IMR-90 (cell line): ENCODE data around the gene LCAT. TPM values are rescaled to one million over a fixed set of nuclear protein-coding genes. Genes with fewer than 3 reads are reported as not detected.

ENCODE experiments used
- ATAC-seq: fragments of 200-7000 bp; cut with Tn5 transposase; 2 replicates; pipeline ENCODE4 v1.9.1; 2020; ENCODE audit warnings: low read depth, mild to moderate bottlenecking, moderate library complexity
- BruUV-seq: library from RNA; stranded (reverse); fragments of 400-500 nt; replicated peaks from 2 replicates; lab custom pipeline; 2021; lab: Mats Ljungman, UMichigan
- CTCF ChIA-PET: fragments of 300-600 bp; formaldehyde crosslinking; extraction: SDS; loops from one replicate; lab custom pipeline; 2021; ENCODE audit warnings: antibody characterized with exemption; lab: Yijun Ruan, JAX
- POLR2A ChIA-PET: fragments of 300-600 bp; sonication (Branson Sonifier 250); formaldehyde crosslinking; loops from one replicate; lab custom pipeline; 2022; ENCODE audit warnings: antibody characterized with exemption; ENCODE audit not compliant: unreplicated experiment; lab: Charles Lee
- DNase-seq: peaks from one replicate; pipeline ENCODE4 v3.0.0; 2013
- H2AFZ ChIP-seq: replicated peaks from 2 replicates; pipeline ENCODE3; 2013; ENCODE audit warnings: low read length, mild to moderate bottlenecking; ENCODE audit not compliant: poor library complexity
- H2AK5ac ChIP-seq: 2 replicates; pipeline ENCODE4 v1.6.1; 2013; ENCODE audit warnings: low read depth, low read length, inconsistent platforms
- H2AK9ac ChIP-seq: replicated peaks from 2 replicates; pipeline ENCODE3; 2013; ENCODE audit warnings: mild to moderate bottlenecking, low read depth, low read length, moderate library complexity; ENCODE audit not compliant: poor library complexity
- H2BK120ac ChIP-seq: 2 replicates; pipeline ENCODE4 v1.6.1; 2013; ENCODE audit warnings: low read depth, low read length, inconsistent platforms
- H2BK15ac ChIP-seq: 3 replicates; pipeline ENCODE4 v1.6.1; 2013; ENCODE audit warnings: low read depth, low read length, inconsistent platforms
- H2BK20ac ChIP-seq: 2 replicates; pipeline ENCODE4 v1.6.1; 2013; ENCODE audit warnings: low read depth, mild to moderate bottlenecking, inconsistent platforms, low read length, moderate library complexity
- H2BK5ac ChIP-seq: 2 replicates; pipeline ENCODE4 v1.6.1; 2013; ENCODE audit warnings: mild to moderate bottlenecking, low read depth, low read length, inconsistent platforms; ENCODE audit not compliant: poor library complexity, severe bottlenecking
- H3K14ac ChIP-seq: replicated peaks from 2 replicates; pipeline ENCODE4 v1.6.1; 2013; ENCODE audit warnings: low read depth, low read length, inconsistent platforms
- H3K18ac ChIP-seq: 2 replicates; pipeline ENCODE4 v1.6.1; 2013; ENCODE audit warnings: low read depth, low read length, control low read depth
- H3K23ac ChIP-seq: 2 replicates; pipeline ENCODE4 v1.6.1; 2013; ENCODE audit warnings: low read depth, low read length, inconsistent platforms
- H3K27ac ChIP-seq: 2 replicates; pipeline ENCODE4 v1.5.1; 2013; ENCODE audit warnings: mild to moderate bottlenecking, control low read depth, low read length; ENCODE audit not compliant: insufficient read depth
- H3K27me3 ChIP-seq: 2 replicates; pipeline ENCODE4 v1.6.1; 2013; ENCODE audit warnings: low read length; ENCODE audit not compliant: control insufficient read depth, insufficient read depth
- H3K36me3 ChIP-seq: 2 replicates; pipeline ENCODE4 v1.6.1; 2013; ENCODE audit warnings: low read length, mixed read lengths; ENCODE audit not compliant: control insufficient read depth, insufficient read depth
- H3K4ac ChIP-seq: 2 replicates; pipeline ENCODE4 v1.6.1; 2013; ENCODE audit warnings: low read depth, low read length, inconsistent platforms
- H3K4me1 ChIP-seq: 2 replicates; pipeline ENCODE4 v1.6.1; 2013; ENCODE audit warnings: low read length, mixed read lengths; ENCODE audit not compliant: control insufficient read depth, insufficient read depth
- H3K4me2 ChIP-seq: 2 replicates; pipeline ENCODE4 v1.6.1; 2013; ENCODE audit warnings: low read depth, mild to moderate bottlenecking, control low read depth, low read length, moderate library complexity
- H3K4me3 ChIP-seq: 2 replicates; pipeline ENCODE4 v1.5.1; 2013; ENCODE audit warnings: low read depth, mild to moderate bottlenecking, control low read depth, low read length, moderate library complexity; ENCODE audit not compliant: insufficient read depth
- H3K56ac ChIP-seq: 2 replicates; pipeline ENCODE4 v1.6.1; 2013; ENCODE audit warnings: low read length, inconsistent platforms; ENCODE audit not compliant: insufficient read depth; ENCODE audit errors: extremely low read depth
- H3K79me1 ChIP-seq, 2 experiments: 2 replicates each; pipeline ENCODE4 v1.6.1; 2013; ENCODE audit warnings: low read length in 2 of 2, inconsistent platforms in 1 of 2, low read depth in 1 of 2
- H3K9ac ChIP-seq: 2 replicates; pipeline ENCODE4 v1.6.1; 2013; ENCODE audit warnings: low read depth, low read length, control low read depth
- H3K9me1 ChIP-seq: 2 replicates; pipeline ENCODE4 v1.6.1; 2013; ENCODE audit warnings: low read length, inconsistent platforms; ENCODE audit not compliant: insufficient read depth
- H3K9me3 ChIP-seq: 2 replicates; pipeline ENCODE4 v1.6.1; 2013; ENCODE audit warnings: low read length; ENCODE audit not compliant: control insufficient read depth, insufficient read depth
- H4K20me1 ChIP-seq: 2 replicates; pipeline ENCODE4 v1.6.1; 2013; ENCODE audit warnings: low read length, inconsistent platforms; ENCODE audit not compliant: insufficient read depth
- H4K5ac ChIP-seq: 2 replicates; pipeline ENCODE4 v1.6.1; 2013; ENCODE audit warnings: mild to moderate bottlenecking, low read depth, low read length, control low read depth
- H4K8ac ChIP-seq, 2 experiments: 2 replicates each; pipeline ENCODE4 v1.6.1; 2013; ENCODE audit warnings: low read depth in 2 of 2, low read length in 2 of 2, control low read depth in 1 of 2, inconsistent platforms in 1 of 2
- H4K91ac ChIP-seq: 2 replicates; pipeline ENCODE4 v1.6.1; 2013; ENCODE audit warnings: low read depth, low read length, inconsistent platforms; ENCODE audit not compliant: insufficient read depth
- BHLHE40 ChIP-seq: fragments of 150-350 bp; IDR thresholded peaks from 2 replicates; pipeline ENCODE4 v1.6.1; 2016; ENCODE audit warnings: mild to moderate bottlenecking, low read depth, low read length
- CEBPB ChIP-seq: IDR thresholded peaks from 2 replicates; pipeline ENCODE4 v1.6.1; 2012; ENCODE audit warnings: low read depth, low read length, improper control_type of control experiment
- CHD1 ChIP-seq: IDR thresholded peaks from 2 replicates; pipeline ENCODE4 v1.6.1; 2012; ENCODE audit warnings: low read depth, low read length, improper control_type of control experiment
- ELK1 ChIP-seq: fragments of 150-350 bp; IDR thresholded peaks from 2 replicates; pipeline ENCODE4 v1.6.1; 2016; ENCODE audit warnings: low read depth, mild to moderate bottlenecking, low read length, moderate library complexity, borderline replicate concordance
- FOS ChIP-seq: fragments of 150-350 bp; IDR thresholded peaks from 2 replicates; pipeline ENCODE4 v1.6.1; 2016; ENCODE audit warnings: low read depth, low read length
- MAFK ChIP-seq: IDR thresholded peaks from 2 replicates; pipeline ENCODE4 v1.6.1; 2012; ENCODE audit warnings: low read depth, low read length, improper control_type of control experiment
- MAZ ChIP-seq: IDR thresholded peaks from 2 replicates; pipeline ENCODE4 v1.6.1; 2012; ENCODE audit warnings: low read depth, mild to moderate bottlenecking, low read length, improper control_type of control experiment, moderate library complexity, borderline replicate concordance
- MXI1 ChIP-seq: IDR thresholded peaks from 2 replicates; pipeline ENCODE4 v1.6.1; 2012; ENCODE audit warnings: low read depth, mild to moderate bottlenecking, low read length, moderate library complexity, borderline replicate concordance
- NFE2L2 ChIP-seq: fragments of 150-350 bp; IDR thresholded peaks from 2 replicates; pipeline ENCODE4 v1.6.1; 2016; ENCODE audit warnings: low read depth, mild to moderate bottlenecking, low read length
- POLR2A ChIP-seq: IDR thresholded peaks from 2 replicates; pipeline ENCODE4 v1.6.1; 2012; ENCODE audit warnings: mild to moderate bottlenecking, low read depth, low read length
- RAD21 ChIP-seq: IDR thresholded peaks from 2 replicates; pipeline ENCODE4 v1.6.1; 2012; ENCODE audit warnings: low read length, improper control_type of control experiment
- RCOR1 ChIP-seq: IDR thresholded peaks from 2 replicates; pipeline ENCODE4 v1.6.1; 2012; ENCODE audit warnings: mild to moderate bottlenecking, low read length, improper control_type of control experiment; ENCODE audit not compliant: insufficient replicate concordance
- RFX5 ChIP-seq: IDR thresholded peaks from 2 replicates; pipeline ENCODE4 v1.8.0; 2012; ENCODE audit warnings: low read depth, mild to moderate bottlenecking, low read length, moderate library complexity
- SMC3 ChIP-seq: fragments of 150-350 bp; IDR thresholded peaks from 2 replicates; pipeline ENCODE4 v1.6.1; 2016; ENCODE audit warnings: low read depth, mild to moderate bottlenecking, antibody characterized with exemption, low read length, moderate library complexity
- WGBS, 2 experiments: methylation state at CpG; one replicate each; pipeline versions ENCODE4 v1.1.5 to v1.1.7; 2013; ENCODE audit warnings: missing lambda C conversion rate in 2 of 2; ENCODE audit not compliant: insufficient read length in 1 of 2; ENCODE audit errors: extremely low coverage in 2 of 2; 5-methylcytosine and 5-hydroxymethylcytosine counted together
- dilution Hi-C: fragments of 300-500 bp; cut with HindIII; formaldehyde crosslinking; loops from one replicate; pipeline ENCODE4 v1.14.3; 2018; ENCODE audit warnings: low sequenced_read_pairs; ENCODE audit not compliant: unreplicated experiment
- in situ Hi-C: fragments of 300-500 bp; cut with MboI; formaldehyde crosslinking; loops from 3 replicates; pipeline ENCODE4 v1.14.3; 2019; ENCODE audit warnings: low sequenced_read_pairs, inconsistent platforms, mixed read lengths
- intact Hi-C: fragments of 100-400 bp; cut with micrococcal nuclease; formaldehyde crosslinking; loops from 2 replicates; pipeline ENCODE4 v1.10.0; 2022
- polyA plus RNA-seq, 3 experiments: library from polyadenylated mRNA; depleted of rRNA; stranded (reverse); fragments of >200 nt; gene quantifications; 2 replicates each; pipeline ENCODE4 v1.2.3, GENCODE V29; 2012; ENCODE audit warnings: low replicate concordance in 1 of 3
- total RNA-seq: library from RNA; depleted of rRNA; stranded (reverse); fragments of >200 nt; gene quantifications from 2 replicates; pipeline ENCODE4 v1.2.3, GENCODE V29; 2012
- TF ChIP-seq, protein P1 (sequence below): conservative IDR thresholded peaks from 2 replicates; pipeline ENCODE4 v1.5.1; 2012; ENCODE audit warnings: mild to moderate bottlenecking, low read depth, low read length, improper control_type of control experiment
- TF ChIP-seq, protein P2 (sequence below): fragments of 150-350 bp; IDR thresholded peaks from 2 replicates; pipeline ENCODE4 v1.6.1; 2017; ENCODE audit warnings: mild to moderate bottlenecking, antibody characterized with exemption, low read length, low read depth

Gene LCAT
- total and polyA plus RNA-seq, 2 of the 4 experiments (the other 2 are of a cell fraction) = 1.4 to 18.8 TPM

- no CpG with 5 or more reads among the region's 4 CpGs for WGBS, 2 experiments
- Histone ChIP-seq H3K9ac (no peak overlapping the region), H3K79me1 (peaks cover 9 to 32% of the 10 kb centered on the region in 2 experiments; a peak in 3 of 4 replicates), H3K56ac (no peak overlapping the region), H2AK9ac (no peak overlapping the region), H3K36me3 (peaks cover 21% of the 10 kb centered on the region), H2BK5ac (no peak overlapping the region), H4K20me1 (peaks cover 8% of the 10 kb centered on the region; the same call in 1 of the 2 replicates), H3K27ac (no peak overlapping the region), H3K9me3 (no peaks in the 10 kb centered on the region), H3K4me1 (peaks cover 11% of the 10 kb centered on the region), H2BK20ac (no peak overlapping the region), H3K4me3 (no peak overlapping the region), H4K5ac (no peak overlapping the region), H3K4ac (no peak overlapping the region), H3K23ac (no peak overlapping the region), H2BK15ac (no peak overlapping the region), H4K91ac (no peak overlapping the region), H2AFZ (no peak overlapping the region), H3K18ac (no peak overlapping the region), H2AK5ac (no peak overlapping the region), H3K27me3 (no peaks in the 10 kb centered on the region), H3K9me1 (peaks cover 12% of the 10 kb centered on the region), H3K4me2 (no peak overlapping the region), H4K8ac (no peak overlapping the region), H3K14ac (no peak overlapping the region), H2BK120ac (no peak overlapping the region)
- ChIA-PET CTCF (no interaction called here), POLR2A (no interaction called here)
- no TSS peak for BruUV-seq
- no peak for DNase-seq
- intact Hi-C loops = no loop called here
- TF ChIP-seq MAFK (no peak), CEBPB (no peak), BHLHE40 (no peak), SMC3 (no peak), NFE2L2 (no peak), CHD1 (no peak), POLR2A (no peak), FOS (no peak), MXI1 (no peak), ELK1 (no peak), RAD21 (no peak), MAZ (no peak), RCOR1 (no peak), RFX5 (no peak)
- TF ChIP-seq, protein P1, sequence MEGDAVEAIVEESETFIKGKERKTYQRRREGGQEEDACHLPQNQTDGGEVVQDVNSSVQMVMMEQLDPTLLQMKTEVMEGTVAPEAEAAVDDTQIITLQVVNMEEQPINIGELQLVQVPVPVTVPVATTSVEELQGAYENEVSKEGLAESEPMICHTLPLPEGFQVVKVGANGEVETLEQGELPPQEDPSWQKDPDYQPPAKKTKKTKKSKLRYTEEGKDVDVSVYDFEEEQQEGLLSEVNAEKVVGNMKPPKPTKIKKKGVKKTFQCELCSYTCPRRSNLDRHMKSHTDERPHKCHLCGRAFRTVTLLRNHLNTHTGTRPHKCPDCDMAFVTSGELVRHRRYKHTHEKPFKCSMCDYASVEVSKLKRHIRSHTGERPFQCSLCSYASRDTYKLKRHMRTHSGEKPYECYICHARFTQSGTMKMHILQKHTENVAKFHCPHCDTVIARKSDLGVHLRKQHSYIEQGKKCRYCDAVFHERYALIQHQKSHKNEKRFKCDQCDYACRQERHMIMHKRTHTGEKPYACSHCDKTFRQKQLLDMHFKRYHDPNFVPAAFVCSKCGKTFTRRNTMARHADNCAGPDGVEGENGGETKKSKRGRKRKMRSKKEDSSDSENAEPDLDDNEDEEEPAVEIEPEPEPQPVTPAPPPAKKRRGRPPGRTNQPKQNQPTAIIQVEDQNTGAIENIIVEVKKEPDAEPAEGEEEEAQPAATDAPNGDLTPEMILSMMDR = no peak
- TF ChIP-seq, protein P2, sequence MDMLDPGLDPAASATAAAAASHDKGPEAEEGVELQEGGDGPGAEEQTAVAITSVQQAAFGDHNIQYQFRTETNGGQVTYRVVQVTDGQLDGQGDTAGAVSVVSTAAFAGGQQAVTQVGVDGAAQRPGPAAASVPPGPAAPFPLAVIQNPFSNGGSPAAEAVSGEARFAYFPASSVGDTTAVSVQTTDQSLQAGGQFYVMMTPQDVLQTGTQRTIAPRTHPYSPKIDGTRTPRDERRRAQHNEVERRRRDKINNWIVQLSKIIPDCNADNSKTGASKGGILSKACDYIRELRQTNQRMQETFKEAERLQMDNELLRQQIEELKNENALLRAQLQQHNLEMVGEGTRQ = no peak
- dilution Hi-C loops = no loop called here
- no peak for ATAC-seq
- in situ Hi-C loops = loop anchor here (25.0 kb wide), 1 partner anchor 395 kb away; the partner anchor contains the start of gene RIPOR1
Measured at GRCh38 chr16:67932462-67932840, 11.5 kb downstream of the LCAT start.
